Ramos (cell line): Measurements from ENCODE around the gene LGALS7.
"Not testable (repeated sequence)": the region's sequence is repeated elsewhere in the genome, so short reads cannot be mapped to it uniquely, and the experiment has no call there.

Experiments
- in situ Hi-C: fragments of 300-500 bp; cut with MboI; formaldehyde crosslinking; loops from one replicate; pipeline ENCODE4 v1.14.3; 2022; ENCODE audit warnings: low sequenced_read_pairs; ENCODE audit not compliant: unreplicated experiment

LGALS7 gene

GRCh38 chr19:38773469-38774177 is at the start of gene LGALS7:
Gene LGALS7, minus strand, starts transcription at chr19:38773517. Its CDS starts 25 bp downstream, at chr19:38773492.
- in situ Hi-C loops = no loop called here

- in situ Hi-C loops = not testable (repeated sequence)
These were observed 48.0 kb upstream of the LGALS7 start for GRCh38 chr19:38821230-38821825.

- in situ Hi-C loops = no loop called here
These were observed 46.1 kb upstream of the LGALS7 start for GRCh38 chr19:38819231-38819920.

- in situ Hi-C loops = no loop called here
These were observed 43.8 kb upstream of the LGALS7 start for GRCh38 chr19:38817081-38817480.

GRCh38 chr19:38816131-38816750 is 42.9 kb upstream of the LGALS7 start:
- in situ Hi-C loops = no loop called here

- in situ Hi-C loops = no loop called here
These were observed 42.0 kb upstream of the LGALS7 start for GRCh38 chr19:38815059-38816001.

GRCh38 chr19:38813932-38814331 is 40.6 kb upstream of the LGALS7 start:
- in situ Hi-C loops = not testable (repeated sequence)

- in situ Hi-C loops = no loop called here
These were observed 40.0 kb upstream of the LGALS7 start for GRCh38 chr19:38813323-38813722.

- in situ Hi-C loops = no loop called here
These were observed 39.6 kb upstream of the LGALS7 start, which contains the start of gene LGALS4 for GRCh38 chr19:38812841-38813320. Gene LGALS4, minus strand, starts transcription at chr19:38812945. Its CDS starts 59 bp downstream, at chr19:38812886.

- in situ Hi-C loops = no loop called here
These were observed 38.9 kb upstream of the LGALS7 start for GRCh38 chr19:38812009-38812840.

- in situ Hi-C loops = no loop called here
These were observed 36.4 kb upstream of the LGALS7 start for GRCh38 chr19:38809592-38810252.

GRCh38 chr19:38808741-38809140 is 35.4 kb upstream of the LGALS7 start:
- in situ Hi-C loops = no loop called here

GRCh38 chr19:38807374-38808098 is 34.2 kb upstream of the LGALS7 start:
- in situ Hi-C loops = not testable (repeated sequence)

GRCh38 chr19:38806371-38806770 is 33.1 kb upstream of the LGALS7 start:
- in situ Hi-C loops = no loop called here

GRCh38 chr19:38805180-38805579 is 31.9 kb upstream of the LGALS7 start:
- in situ Hi-C loops = no loop called here

- in situ Hi-C loops = no loop called here
These were observed 30.2 kb upstream of the LGALS7 start for GRCh38 chr19:38803543-38803942.

GRCh38 chr19:38801359-38802095 is 28.2 kb upstream of the LGALS7 start:
- in situ Hi-C loops = no loop called here
